DMS53 treated with DMSO at 0.1 percent for 48 hours (cell line): ENCODE measurements around the gene L3MBTL3.

ENCODE experiments used
- DNase-seq: peaks from one replicate; lab custom pipeline; 2025; ENCODE audit not compliant: unreplicated experiment; lab: John Stamatoyannopoulos, UW

Gene L3MBTL3

GRCh38 chr6:130176378-130176777 is 158.0 kb downstream of the L3MBTL3 start:
- no peak for DNase-seq

- DNase-seq: no peak
Observed at GRCh38 chr6:130178692-130179091, 160.3 kb downstream of the L3MBTL3 start.

- DNase-seq: no peak
Observed at GRCh38 chr6:130182466-130182865, 164.1 kb downstream of the L3MBTL3 start.

- no peak for DNase-seq
Observed at GRCh38 chr6:130183271-130184222, 165.2 kb downstream of the L3MBTL3 start.

GRCh38 chr6:130185658-130186057 is 167.3 kb downstream of the L3MBTL3 start:
- no peak for DNase-seq

GRCh38 chr6:130187335-130188206 is 169.2 kb downstream of the L3MBTL3 start:
- DNase-seq: no peak

- no peak for DNase-seq
Observed at GRCh38 chr6:130188207-130188899, 170.0 kb downstream of the L3MBTL3 start.

GRCh38 chr6:130189531-130190397 is 171.4 kb downstream of the L3MBTL3 start:
- no peak for DNase-seq
